PFSK-1 (cell line): Measurements from ENCODE around the gene FUT8.

Source experiments
- FOXP2 ChIP-seq: optimal IDR thresholded peaks from 2 replicates; pipeline ENCODE3; 2011; ENCODE audit warnings: borderline replicate concordance, control low read depth, inconsistent platforms; ENCODE audit not compliant: insufficient read depth; ENCODE audit errors: extremely low read length, extremely low read depth
- POLR2AphosphoS5 ChIP-seq: IDR thresholded peaks from 2 replicates; pipeline ENCODE4 v1.6.1; 2012; ENCODE audit warnings: low read depth, mild to moderate bottlenecking, control low read depth, low read length, moderate library complexity
- REST ChIP-seq, 2 experiments: IDR thresholded peaks; 2 replicates each; pipeline versions ENCODE4 v1.6.1 to v1.8.0; 2011 to 2012; ENCODE audit warnings: low read depth in 2 of 2, low read length in 2 of 2, control low read depth in 1 of 2, inconsistent platforms in 1 of 2, mild to moderate bottlenecking in 1 of 2, moderate library complexity in 1 of 2; ENCODE audit not compliant: insufficient read depth in 1 of 2
- SIN3A ChIP-seq: IDR thresholded peaks from 2 replicates; pipeline ENCODE4 v1.6.1; 2012; ENCODE audit warnings: mild to moderate bottlenecking, low read length, moderate library complexity, borderline replicate concordance; ENCODE audit not compliant: insufficient read depth
- TAF1 ChIP-seq: IDR thresholded peaks from 2 replicates; pipeline ENCODE4 v1.6.1; 2012; ENCODE audit warnings: low read length, control low read depth, borderline replicate concordance; ENCODE audit not compliant: insufficient read depth

FUT8 gene

GRCh38 chr14:65788876-65789275, 376.3 kb downstream of the FUT8 start:
- TF ChIP-seq SIN3A, result no peak

GRCh38 chr14:65789363-65789762, 376.8 kb downstream of the FUT8 start:
- no peak for TF ChIP-seq REST (IDR thresholded peaks at IDR 0.05; ENCODE audit: insufficient read depth in 1 of 2, low read depth in 2 of 2, low read length in 2 of 2)

GRCh38 chr14:65790172-65790815, 377.8 kb downstream of the FUT8 start:
- no peak for TF ChIP-seq REST (IDR thresholded peaks at IDR 0.05; ENCODE audit: insufficient read depth in 1 of 2, low read depth in 2 of 2, low read length in 2 of 2)
- no peak for TF ChIP-seq FOXP2
- TF ChIP-seq POLR2AphosphoS5, result no peak
- no peak for TF ChIP-seq TAF1
- no peak for TF ChIP-seq SIN3A

GRCh38 chr14:65791191-65791981, 378.9 kb downstream of the FUT8 start:
- TF ChIP-seq REST (IDR thresholded peaks at IDR 0.05; ENCODE audit: insufficient read depth in 1 of 2, low read depth in 2 of 2, low read length in 2 of 2), result no peak

GRCh38 chr14:65792208-65792905, 379.8 kb downstream of the FUT8 start:
- TF ChIP-seq TAF1 (no peak), SIN3A (no peak), POLR2AphosphoS5 (no peak), REST (IDR thresholded peaks at IDR 0.05; ENCODE audit: insufficient read depth in 1 of 2, low read depth in 2 of 2, low read length in 2 of 2) (no peak), FOXP2 (no peak)
